ENCODE measurements around the gene YBEY. TPM values are rescaled to one million over a fixed set of nuclear protein-coding genes. Genes with fewer than 3 reads are reported as not detected.

Gene YBEY
- total RNA-seq, 2 experiments from 2014 or later: 10.6 to 14.8 TPM

GRCh38 chr21:46297338-46298271 is 11.5 kb downstream of the YBEY start:
- no peak overlapping the region for H3K27ac ChIP-seq (ENCODE audit: low read depth in 1 of 2, low read length in 2 of 2)
- peaks cover 28% of the 10 kb centered on the region for H3K4me1 ChIP-seq (ENCODE audit: insufficient read depth, low read length)
- ChIA-PET POLR2A (no interaction called here), CTCF (no interaction called here)
- Mint-ChIP-seq H3K4me3 (peak overlapping the region; percentile 65), H3K36me3 (ENCODE audit: low read depth) (peaks cover 13% of the 10 kb centered on the region), H3K27ac (no peak overlapping the region), H3K9me3 (no peaks in the 10 kb centered on the region), H3K4me1 (ENCODE audit: low read depth) (peaks cover 5% of the 10 kb centered on the region), H3K27me3 (peaks cover 4% of the 10 kb centered on the region)
- intact Hi-C loops (cut with DNase I, micrococcal nuclease): no loop called here
- no peak for TF ChIP-seq CTCF (IDR thresholded peaks at IDR 0.05)
- H3K4me3 ChIP-seq (ENCODE audit: low read length): peak overlapping the region; percentile 57
- ATAC-seq (ENCODE audit: poor library complexity) (no peak), DNase-seq (peak in 2 of 14 experiments; percentile 16 to 21)
- peaks cover 0 to 5% of the 10 kb centered on the region in 2 experiments for H3K9me3 ChIP-seq (ENCODE audit: control insufficient read depth in 1 of 2, insufficient read depth in 1 of 2, low read length in 2 of 2)
- peaks cover 0 to 6% of the 10 kb centered on the region in 2 experiments for H3K27me3 ChIP-seq (ENCODE audit: control insufficient read depth in 1 of 2, insufficient read depth in 2 of 2, low read length in 2 of 2)
- no peaks in the 10 kb centered on the region for H3K36me3 ChIP-seq (ENCODE audit: insufficient read depth, low read length)

- TF ChIP-seq CTCF (IDR thresholded peaks at IDR 0.05): no peak
- H3K27ac Mint-ChIP-seq: no peak overlapping the region
- Histone ChIP-seq H3K4me1 (ENCODE audit: insufficient read depth, low read length) (peaks cover 28% of the 10 kb centered on the region), H3K27ac (ENCODE audit: low read depth in 1 of 2, low read length in 2 of 2) (no peak overlapping the region), H3K36me3 (ENCODE audit: insufficient read depth, low read length) (no peaks in the 10 kb centered on the region), H3K4me3 (ENCODE audit: low read length) (no peak overlapping the region), H3K27me3 (ENCODE audit: control insufficient read depth in 1 of 2, insufficient read depth in 2 of 2, low read length in 2 of 2) (peaks cover 0 to 6% of the 10 kb centered on the region in 2 experiments), H3K9me3 (ENCODE audit: control insufficient read depth in 1 of 2, insufficient read depth in 1 of 2, low read length in 2 of 2) (peaks cover 0 to 5% of the 10 kb centered on the region in 2 experiments)
- no peaks in the 10 kb centered on the region for H3K9me3 Mint-ChIP-seq
- CTCF ChIA-PET: no interaction called here
- DNase-seq (no peak), ATAC-seq (ENCODE audit: poor library complexity) (no peak)
- peaks cover 4% of the 10 kb centered on the region for H3K27me3 Mint-ChIP-seq
- H3K4me3 Mint-ChIP-seq: no peak overlapping the region
- intact Hi-C loops (cut with DNase I, micrococcal nuclease): no loop called here
- POLR2A ChIA-PET: no interaction called here
- peaks cover 5% of the 10 kb centered on the region for H3K4me1 Mint-ChIP-seq (ENCODE audit: low read depth)
- peaks cover 17% of the 10 kb centered on the region for H3K36me3 Mint-ChIP-seq (ENCODE audit: low read depth)
Measured at GRCh38 chr21:46299167-46299566, 13.0 kb downstream of the YBEY start.

GRCh38 chr21:46301759-46302158 is 15.6 kb downstream of the YBEY start:
- peaks cover 4% of the 10 kb centered on the region for H3K27me3 Mint-ChIP-seq
- H3K4me3 Mint-ChIP-seq: no peak overlapping the region
- H3K36me3 ChIP-seq (ENCODE audit: insufficient read depth, low read length): peaks cover 5% of the 10 kb centered on the region
- no peak overlapping the region for H3K27ac ChIP-seq (ENCODE audit: low read depth in 1 of 2, low read length in 2 of 2)
- H3K36me3 Mint-ChIP-seq (ENCODE audit: low read depth): peaks cover 15% of the 10 kb centered on the region
- peaks cover 5% of the 10 kb centered on the region for H3K4me1 Mint-ChIP-seq (ENCODE audit: low read depth)
- H3K4me3 ChIP-seq (ENCODE audit: low read length): no peak overlapping the region
- ChIA-PET CTCF (no interaction called here), POLR2A (no interaction called here)
- H3K27me3 ChIP-seq (ENCODE audit: control insufficient read depth in 1 of 2, insufficient read depth in 2 of 2, low read length in 2 of 2): peaks cover 0 to 6% of the 10 kb centered on the region in 2 experiments
- no peak for TF ChIP-seq CTCF (IDR thresholded peaks at IDR 0.05)
- peaks cover 0 to 5% of the 10 kb centered on the region in 2 experiments for H3K9me3 ChIP-seq (ENCODE audit: control insufficient read depth in 1 of 2, insufficient read depth in 1 of 2, low read length in 2 of 2)
- ATAC-seq (ENCODE audit: poor library complexity) (no peak), DNase-seq (no peak)
- H3K9me3 Mint-ChIP-seq: no peaks in the 10 kb centered on the region
- H3K27ac Mint-ChIP-seq: no peak overlapping the region
- intact Hi-C loops (cut with DNase I, micrococcal nuclease): no loop called here
- peaks cover 12% of the 10 kb centered on the region for H3K4me1 ChIP-seq (ENCODE audit: insufficient read depth, low read length)
